Upper lobe of left lung (tissue), 6 donors: ENCODE results near the gene HOXC6. TPM values are rescaled to one million over a fixed set of nuclear protein-coding genes. Genes with fewer than 3 reads are reported as not detected.

Experiments used
- ATAC-seq, 2 donors: fragments of 200-7000 bp; cut with Tn5 transposase; one replicate each; pipeline ENCODE4 v1.9.1; 2022; ENCODE audit warnings: mild to moderate bottlenecking in 2 of 2, moderate library complexity in 2 of 2; ENCODE audit not compliant: low FRiP score in 2 of 2
- DNase-seq, 2 donors: peaks; one replicate each; pipeline ENCODE4 v3.0.0-alpha.2; 2019 to 2020
- H3K27ac ChIP-seq, 4 donors: fragments of 200-600 bp; sonication (generic); one replicate each; pipeline ENCODE4 v1.5.1; 2016 to 2019
- H3K27me3 ChIP-seq, 4 donors: fragments of 200-600 bp; sonication (generic); one replicate each; pipeline ENCODE4 v1.5.1; 2017 to 2019
- H3K36me3 ChIP-seq, 4 donors: fragments of 200-600 bp; sonication (generic); one replicate each; pipeline ENCODE4 v1.5.1; 2016 to 2019
- H3K4me1 ChIP-seq, 4 donors: fragments of 200-600 bp; sonication (generic); one replicate each; pipeline ENCODE4 v1.5.1; 2018 to 2019
- H3K4me3 ChIP-seq, 4 donors: fragments of 200-600 bp; sonication (generic); one replicate each; pipeline ENCODE4 v1.5.1; 2017 to 2019; ENCODE audit warnings: mild to moderate bottlenecking in 2 of 4, moderate library complexity in 1 of 4
- H3K9me3 ChIP-seq, 4 donors: fragments of 200-600 bp; sonication (generic); one replicate each; pipeline ENCODE4 v1.5.1; 2018 to 2019
- EP300 ChIP-seq, 4 donors: sonication (generic); formaldehyde crosslinking; IDR thresholded peaks; one replicate each; pipeline ENCODE4 v1.5.1; 2017; ENCODE audit warnings: antibody characterized with exemption in 4 of 4, control low read depth in 2 of 4
- POLR2A ChIP-seq, 4 donors: fragments of 450-650 bp; IDR thresholded peaks; one replicate each; pipeline ENCODE4 v1.5.1; 2016 to 2017; ENCODE audit warnings: antibody characterized with exemption in 4 of 4, mild to moderate bottlenecking in 2 of 4
- POLR2AphosphoS5 ChIP-seq, 2 donors: sonication (generic); formaldehyde crosslinking; IDR thresholded peaks; one replicate each; pipeline ENCODE4 v1.5.1; 2017; ENCODE audit warnings: antibody characterized with exemption in 2 of 2
- WGBS, 2 donors: methylation state at CpG; one replicate each; pipeline ENCODE4 v1.1.5; 2017 to 2018; 5-methylcytosine and 5-hydroxymethylcytosine counted together
- total RNA-seq, 6 donors: library from RNA; depleted of rRNA in 4 of 6; stranded (reverse); fragments of >200 nt in 4 of 6; gene quantifications; one replicate each; pipeline versions ENCODE4 v1.1.0 to v1.2.1, GENCODE V29; 2016 to 2021
- TF ChIP-seq, protein P1 (sequence below), 6 experiments: fragments of 450-650 bp in 4 of 6; fragments of 200-600 bp in 2 of 6; sonication (generic) in 2 of 6; IDR thresholded peaks; one replicate each; pipeline ENCODE4 v1.5.1; 2016 to 2019; ENCODE audit warnings: antibody characterized with exemption in 6 of 6
- donor health status: DM: no; HTN: no; CAD: no; lungs with moderate emphysema.
- donor health status: DM: no; HTN: yes; CAD: no; lungs with severe emphysema.

The HOXC6 gene
- total RNA-seq, 6 donors from 2014 or later: 0.40 to 0.92 TPM; not detected in 4

DNA sequence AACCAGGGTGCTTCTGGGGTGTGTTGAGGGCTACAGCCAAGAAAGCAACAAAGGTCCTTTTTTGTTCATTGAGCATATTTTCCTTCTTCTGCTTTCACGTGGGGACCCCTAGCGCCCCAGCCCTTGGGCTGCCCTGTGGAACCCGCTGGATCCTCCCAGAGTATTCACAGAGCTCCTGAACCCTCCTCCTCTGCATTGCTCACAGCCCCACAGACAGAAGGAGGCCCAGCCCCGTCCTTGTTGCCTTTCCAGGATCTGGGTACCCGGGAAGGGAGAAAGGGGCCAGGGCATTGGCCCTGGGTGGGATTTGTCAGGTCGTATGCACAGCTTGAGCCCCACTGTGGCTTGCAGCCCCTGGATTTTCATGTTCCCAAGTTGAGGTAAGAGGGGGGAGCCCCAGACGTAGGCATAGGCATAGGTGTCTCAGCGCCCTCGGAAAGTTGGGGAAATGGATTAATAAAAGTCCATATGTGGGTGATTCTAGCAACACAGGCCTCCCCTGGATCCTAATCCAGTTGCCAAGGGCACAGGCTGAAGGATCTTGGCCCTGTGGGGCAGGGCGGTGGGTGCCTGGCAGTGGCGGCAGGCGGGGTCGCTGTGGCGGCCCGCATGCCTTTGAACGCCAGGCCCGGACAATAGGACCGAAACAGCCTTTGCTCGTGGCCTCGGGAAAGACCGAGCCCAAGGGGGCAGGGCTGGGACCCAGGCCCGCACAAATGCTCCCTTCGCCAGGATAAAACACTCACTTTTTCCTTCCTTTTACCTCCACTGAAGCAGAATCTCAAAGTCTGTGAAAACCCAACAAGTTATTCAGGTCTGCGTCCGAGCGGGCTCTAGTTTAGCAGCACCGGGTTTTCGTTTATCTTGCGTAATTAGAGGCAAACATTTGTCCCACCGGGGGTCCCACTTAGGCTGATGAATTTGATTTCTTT lies 46.3 kb upstream of the HOXC6 start:
- H3K36me3 ChIP-seq: no peaks in the 10 kb centered on the region
- H3K9me3 ChIP-seq: no peaks in the 10 kb centered on the region
- peaks cover 2 to 92% (median 50%) of the 10 kb centered on the region in 4 donors for H3K27me3 ChIP-seq
- peak in 1 of 2 donors; percentile 47 for DNase-seq
- peaks cover 15 to 31% (median 26%) of the 10 kb centered on the region in 4 donors for H3K4me1 ChIP-seq
- WGBS, 2 donors: 9 to 32% methylated on average over 27 to 30 of the region's 30 CpGs
- no peak for ATAC-seq
- no peak overlapping the region for H3K27ac ChIP-seq
- TF ChIP-seq POLR2A (IDR thresholded peaks at IDR 0.05) (no peak), EP300 (IDR thresholded peaks at IDR 0.05) (no peak), POLR2AphosphoS5 (IDR thresholded peaks at IDR 0.05) (no peak)
- TF ChIP-seq, protein P1, sequence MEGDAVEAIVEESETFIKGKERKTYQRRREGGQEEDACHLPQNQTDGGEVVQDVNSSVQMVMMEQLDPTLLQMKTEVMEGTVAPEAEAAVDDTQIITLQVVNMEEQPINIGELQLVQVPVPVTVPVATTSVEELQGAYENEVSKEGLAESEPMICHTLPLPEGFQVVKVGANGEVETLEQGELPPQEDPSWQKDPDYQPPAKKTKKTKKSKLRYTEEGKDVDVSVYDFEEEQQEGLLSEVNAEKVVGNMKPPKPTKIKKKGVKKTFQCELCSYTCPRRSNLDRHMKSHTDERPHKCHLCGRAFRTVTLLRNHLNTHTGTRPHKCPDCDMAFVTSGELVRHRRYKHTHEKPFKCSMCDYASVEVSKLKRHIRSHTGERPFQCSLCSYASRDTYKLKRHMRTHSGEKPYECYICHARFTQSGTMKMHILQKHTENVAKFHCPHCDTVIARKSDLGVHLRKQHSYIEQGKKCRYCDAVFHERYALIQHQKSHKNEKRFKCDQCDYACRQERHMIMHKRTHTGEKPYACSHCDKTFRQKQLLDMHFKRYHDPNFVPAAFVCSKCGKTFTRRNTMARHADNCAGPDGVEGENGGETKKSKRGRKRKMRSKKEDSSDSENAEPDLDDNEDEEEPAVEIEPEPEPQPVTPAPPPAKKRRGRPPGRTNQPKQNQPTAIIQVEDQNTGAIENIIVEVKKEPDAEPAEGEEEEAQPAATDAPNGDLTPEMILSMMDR (IDR thresholded peaks at IDR 0.05): no peak
- H3K4me3 ChIP-seq: no peak overlapping the region

DNA sequence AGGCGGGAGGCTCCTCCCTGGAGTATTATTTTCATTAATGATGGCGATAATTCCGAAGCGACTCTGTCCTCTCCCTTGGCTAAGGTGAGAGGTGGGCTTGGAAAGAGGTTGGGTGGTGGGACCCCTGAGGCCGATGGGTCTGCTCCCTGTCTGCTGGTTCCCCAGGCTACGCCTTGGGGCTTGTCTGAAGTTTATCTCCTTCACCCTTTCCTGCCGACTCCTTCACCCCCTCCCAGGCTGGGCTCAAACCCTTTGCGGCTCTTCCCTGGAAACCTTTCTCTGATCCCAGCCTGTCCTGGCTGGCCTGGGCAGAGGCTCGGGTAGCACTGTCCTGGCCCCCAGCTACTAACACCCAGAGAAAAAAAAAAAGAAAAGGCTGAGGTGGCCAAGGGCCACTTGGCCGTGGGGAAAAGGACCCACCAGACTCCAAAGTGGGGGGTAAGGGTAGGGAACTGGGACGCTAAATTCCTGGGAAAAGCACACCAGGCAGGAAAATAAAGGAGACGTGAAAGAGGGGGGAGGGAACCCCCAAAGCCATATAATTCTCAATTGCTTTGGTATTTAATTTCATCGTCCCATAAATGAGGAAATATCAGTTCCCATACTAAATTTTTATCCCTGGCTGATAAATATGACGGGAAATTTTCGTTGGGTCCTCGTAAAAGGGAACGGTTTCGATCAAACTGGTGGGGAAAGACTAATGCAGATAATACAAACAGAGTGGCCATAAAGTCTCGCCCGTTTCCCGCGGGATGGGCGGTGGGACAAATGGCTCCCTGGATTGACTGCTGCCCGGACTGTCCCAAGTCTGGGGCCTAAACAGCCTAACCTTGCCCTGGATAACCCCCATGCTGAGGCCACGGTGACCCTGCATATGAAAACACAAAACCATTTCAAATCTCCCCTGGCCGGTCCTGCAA lies 45.3 kb upstream of the HOXC6 start:
- WGBS, 2 donors: 15 to 24% methylated on average over 25 to 26 of the region's 26 CpGs
- no peaks in the 10 kb centered on the region for H3K9me3 ChIP-seq
- TF ChIP-seq, protein P1 (IDR thresholded peaks at IDR 0.05): no peak
- TF ChIP-seq POLR2AphosphoS5 (IDR thresholded peaks at IDR 0.05) (no peak), EP300 (IDR thresholded peaks at IDR 0.05) (no peak), POLR2A (IDR thresholded peaks at IDR 0.05) (no peak)
- peaks cover 15 to 31% (median 26%) of the 10 kb centered on the region in 4 donors for H3K4me1 ChIP-seq
- H3K4me3 ChIP-seq: no peak overlapping the region
- DNase-seq (no peak), ATAC-seq (no peak)
- no peak overlapping the region for H3K27ac ChIP-seq
- peaks cover 2 to 92% (median 54%) of the 10 kb centered on the region in 4 donors for H3K27me3 ChIP-seq
- no peaks in the 10 kb centered on the region for H3K36me3 ChIP-seq

DNA sequence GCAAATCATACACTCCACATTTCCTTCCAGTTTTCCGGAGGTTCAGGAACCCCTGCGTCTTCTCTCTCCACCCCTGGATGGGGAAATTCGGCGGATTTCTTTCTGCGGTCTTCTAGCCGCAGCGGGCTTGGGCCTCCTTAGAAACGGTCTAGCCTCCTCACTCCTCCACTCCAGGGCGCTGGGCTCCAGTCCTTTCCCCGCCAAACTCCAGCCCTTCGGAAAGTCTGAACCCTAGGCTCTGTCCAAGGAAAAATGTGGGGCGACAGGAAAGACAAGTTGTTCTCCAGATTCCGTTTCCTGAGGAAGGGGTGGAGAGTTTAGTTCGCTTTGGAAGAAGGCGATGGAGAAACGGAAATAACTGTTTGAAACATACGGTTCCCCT lies 44.7 kb upstream of the HOXC6 start:
- Histone ChIP-seq H3K4me3 (no peak overlapping the region), H3K27me3 (peaks cover 2 to 93% (median 56%) of the 10 kb centered on the region in 4 donors), H3K9me3 (no peaks in the 10 kb centered on the region), H3K4me1 (peaks cover 15 to 31% (median 26%) of the 10 kb centered on the region in 4 donors), H3K36me3 (no peaks in the 10 kb centered on the region), H3K27ac (no peak overlapping the region)
- ATAC-seq (no peak), DNase-seq (no peak)
- 5 to 7% methylated on average over 17 of the region's 17 CpGs for whole genome bisulfite sequencing, 2 donors
- TF ChIP-seq POLR2AphosphoS5 (IDR thresholded peaks at IDR 0.05) (no peak), EP300 (IDR thresholded peaks at IDR 0.05) (no peak), POLR2A (IDR thresholded peaks at IDR 0.05) (no peak)
- TF ChIP-seq, protein P1 (IDR thresholded peaks at IDR 0.05): no peak

DNA sequence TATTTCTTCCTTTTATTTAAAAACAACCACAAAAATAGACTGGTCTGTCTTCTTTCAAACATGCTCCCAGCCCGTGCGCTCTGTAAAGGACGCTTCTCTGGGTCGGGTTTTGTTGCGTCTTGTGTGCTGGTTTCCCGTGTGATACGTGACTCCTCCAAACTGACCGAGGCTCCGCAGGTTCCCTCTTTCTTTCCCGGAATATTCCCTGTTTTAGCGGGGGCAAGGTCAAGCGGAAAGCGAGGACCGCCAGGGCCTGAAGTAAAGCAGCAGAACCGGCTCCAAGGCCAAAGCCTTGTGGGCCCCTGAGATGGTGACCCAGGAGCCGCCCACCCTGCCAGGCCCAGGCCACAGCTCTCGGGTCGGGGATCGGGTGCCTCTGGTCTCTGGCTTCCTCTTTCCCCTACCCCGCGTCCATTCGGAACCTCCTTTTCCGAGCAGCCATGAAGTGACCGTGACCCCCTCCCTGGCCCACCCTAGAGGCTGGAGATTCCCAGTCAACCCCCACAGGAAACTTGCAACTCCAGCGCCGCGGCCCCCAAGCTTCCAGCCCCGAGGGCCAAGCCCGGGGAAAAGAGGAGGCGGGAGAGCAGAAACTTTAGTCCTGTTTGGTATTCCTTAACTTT lies 44.2 kb upstream of the HOXC6 start:
- ATAC-seq (no peak), DNase-seq (peak in 1 of 2 donors; percentile 48)
- H3K27me3 ChIP-seq: peaks cover 2 to 93% (median 56%) of the 10 kb centered on the region in 4 donors
- H3K4me3 ChIP-seq: no peak overlapping the region
- TF ChIP-seq, protein P1 (IDR thresholded peaks at IDR 0.05): no peak
- no peak for TF ChIP-seq EP300 (IDR thresholded peaks at IDR 0.05)
- TF ChIP-seq POLR2AphosphoS5 (IDR thresholded peaks at IDR 0.05): no peak
- TF ChIP-seq POLR2A (IDR thresholded peaks at IDR 0.05): no peak
- H3K4me1 ChIP-seq: peaks cover 15 to 32% (median 28%) of the 10 kb centered on the region in 4 donors
- no peak overlapping the region for H3K27ac ChIP-seq
- H3K36me3 ChIP-seq: no peaks in the 10 kb centered on the region
- WGBS, 2 donors: 3 to 7% methylated on average over 24 to 30 of the region's 30 CpGs
- H3K9me3 ChIP-seq: no peaks in the 10 kb centered on the region
